OCI-LY3 (cell line): ENCODE results near the gene PET100.

Experiments
- CTCF ChIP-seq: fragments of 200-600, 300-600 bp; sonication (generic); IDR thresholded peaks from 2 replicates; pipeline ENCODE4 v1.5.1; 2014; ENCODE audit warnings: antibody characterized with exemption, low read length, low read depth
- EZH2phosphoT487 ChIP-seq: fragments of 200-600 bp; shearing (Covaris generic); IDR thresholded peaks from 2 replicates; pipeline ENCODE4 v1.6.1; 2018; ENCODE audit warnings: antibody characterized with exemption, mixed run types, low read depth

- TF ChIP-seq CTCF, result no peak
- no peak for TF ChIP-seq EZH2phosphoT487
These were observed 17.9 kb upstream of the PET100 start for GRCh38 chr19:7611541-7612279.
